Osteoblast (primary cell): ENCODE results near the gene TTC28. TPM values are rescaled to one million over a fixed set of nuclear protein-coding genes. Genes with fewer than 3 reads are reported as not detected.

Source experiments
- DNase-seq: peaks from one replicate; pipeline ENCODE4 v3.0.0; 2011; ENCODE audit warnings: low spot score, mixed read lengths; ENCODE audit not compliant: insufficient read length; ENCODE audit errors: missing footprints
- H2AFZ ChIP-seq: 2 replicates; pipeline ENCODE4 v1.6.0; 2011; ENCODE audit warnings: mild to moderate bottlenecking, low read length
- H3K27ac ChIP-seq: 2 replicates; pipeline ENCODE4 v1.5.1; 2011; ENCODE audit warnings: mild to moderate bottlenecking, low read depth, low read length, moderate library complexity
- H3K27me3 ChIP-seq: 2 replicates; pipeline ENCODE4 v1.6.0; 2012; ENCODE audit warnings: mild to moderate bottlenecking, control low read depth, inconsistent platforms, low read length, moderate library complexity; ENCODE audit not compliant: insufficient read depth
- H3K36me3 ChIP-seq: 2 replicates; pipeline ENCODE4 v1.5.1; 2011; ENCODE audit warnings: mild to moderate bottlenecking, low read length, control low read depth, moderate library complexity; ENCODE audit not compliant: insufficient read depth
- H3K4me1 ChIP-seq: 2 replicates; pipeline ENCODE4 v1.5.1; 2011; ENCODE audit warnings: mild to moderate bottlenecking, low read length, control low read depth, moderate library complexity; ENCODE audit not compliant: insufficient read depth
- H3K4me2 ChIP-seq: 2 replicates; pipeline ENCODE4 v1.6.0; 2011; ENCODE audit warnings: mild to moderate bottlenecking, low read length; ENCODE audit not compliant: insufficient read depth
- H3K4me3 ChIP-seq: fragments of 200-600 bp; sonication (generic); 3 replicates; pipeline ENCODE4 v1.5.1; 2012; ENCODE audit warnings: mild to moderate bottlenecking, low read length, inconsistent platforms; ENCODE audit not compliant: insufficient read depth
- H3K79me2 ChIP-seq: 2 replicates; pipeline ENCODE4 v1.6.0; 2012; ENCODE audit warnings: mild to moderate bottlenecking, low read length, control low read depth, inconsistent platforms; ENCODE audit not compliant: insufficient read depth
- H3K9me3 ChIP-seq: 2 replicates; pipeline ENCODE4 v1.5.1; 2011; ENCODE audit warnings: low read depth, low read length, control low read depth
- H4K20me1 ChIP-seq: 2 replicates; pipeline ENCODE4 v1.6.0; 2012; ENCODE audit warnings: mild to moderate bottlenecking, low read length, control low read depth; ENCODE audit not compliant: insufficient read depth
- CTCF ChIP-seq: IDR thresholded peaks from 2 replicates; pipeline ENCODE4 v1.5.1; 2011; ENCODE audit warnings: mild to moderate bottlenecking, low read depth, low read length, moderate library complexity; ENCODE audit errors: extremely low read depth
- total RNA-seq: library from RNA; depleted of rRNA; stranded (reverse); fragments of >200 nt; gene quantifications from 2 replicates; pipeline ENCODE4 v1.2.3, GENCODE V29; 2012

Gene TTC28
- total RNA-seq, 1 donor, result 48.1 TPM

- TF ChIP-seq CTCF, result no peak
- H3K4me1 ChIP-seq, result no peaks in the 10 kb centered on the region
- no peaks in the 10 kb centered on the region for H3K27me3 ChIP-seq
- no peak overlapping the region for H3K4me2 ChIP-seq
- no peak for DNase-seq
- H3K27ac ChIP-seq, result no peak overlapping the region
- no peak overlapping the region for H3K4me3 ChIP-seq
- H2AFZ ChIP-seq, result no peak overlapping the region
- H4K20me1 ChIP-seq, result peaks cover 2% of the 10 kb centered on the region
- H3K79me2 ChIP-seq, result peaks cover 2% of the 10 kb centered on the region
- H3K9me3 ChIP-seq, result no peaks in the 10 kb centered on the region
- H3K36me3 ChIP-seq, result no peaks in the 10 kb centered on the region
These were observed 190.8 kb downstream of the TTC28 start for GRCh38 chr22:28488825-28489224.

- H3K9me3 ChIP-seq, result no peaks in the 10 kb centered on the region
- no peak overlapping the region for H3K4me3 ChIP-seq
- H3K27me3 ChIP-seq, result no peaks in the 10 kb centered on the region
- no peaks in the 10 kb centered on the region for H3K4me1 ChIP-seq
- H2AFZ ChIP-seq, result no peak overlapping the region
- H3K4me2 ChIP-seq, result no peak overlapping the region
- no peak overlapping the region for H3K27ac ChIP-seq
- H4K20me1 ChIP-seq, result peaks cover 2% of the 10 kb centered on the region
- no peaks in the 10 kb centered on the region for H3K36me3 ChIP-seq
- DNase-seq, result no peak
- no peaks in the 10 kb centered on the region for H3K79me2 ChIP-seq
- TF ChIP-seq CTCF, result no peak
These were observed 195.0 kb downstream of the TTC28 start for GRCh38 chr22:28484662-28485061.

GRCh38 chr22:28481725-28482124 lies 197.9 kb downstream of the TTC28 start:
- H3K27ac ChIP-seq, result no peak overlapping the region
- TF ChIP-seq CTCF, result no peak
- DNase-seq, result no peak
- H3K4me1 ChIP-seq, result no peaks in the 10 kb centered on the region
- no peaks in the 10 kb centered on the region for H3K9me3 ChIP-seq
- no peak overlapping the region for H3K4me2 ChIP-seq
- H3K36me3 ChIP-seq, result no peaks in the 10 kb centered on the region
- H3K27me3 ChIP-seq, result no peaks in the 10 kb centered on the region
- H3K79me2 ChIP-seq, result peaks cover 5% of the 10 kb centered on the region
- no peak overlapping the region for H2AFZ ChIP-seq
- H4K20me1 ChIP-seq, result peaks cover 2% of the 10 kb centered on the region
- H3K4me3 ChIP-seq, result no peak overlapping the region

- H3K9me3 ChIP-seq, result no peaks in the 10 kb centered on the region
- H4K20me1 ChIP-seq, result peaks cover 2% of the 10 kb centered on the region
- no peak overlapping the region for H3K27ac ChIP-seq
- no peaks in the 10 kb centered on the region for H3K4me1 ChIP-seq
- no peak overlapping the region for H3K4me2 ChIP-seq
- H3K4me3 ChIP-seq, result no peak overlapping the region
- peaks cover 5% of the 10 kb centered on the region for H3K79me2 ChIP-seq
- no peaks in the 10 kb centered on the region for H3K36me3 ChIP-seq
- DNase-seq, result peak; percentile 1
- no peaks in the 10 kb centered on the region for H3K27me3 ChIP-seq
- no peak for TF ChIP-seq CTCF
- H2AFZ ChIP-seq, result no peak overlapping the region
These were observed 199.5 kb downstream of the TTC28 start for GRCh38 chr22:28480000-28480715.
